ENCODE measurements around the gene CES2. TPM values are rescaled to one million over a fixed set of nuclear protein-coding genes. Genes with fewer than 3 reads are reported as not detected.

The CES2 gene
- total RNA-seq, 3 donors from 2014 or later = 25.9 to 33.1 (median 31.9) TPM

DNA sequence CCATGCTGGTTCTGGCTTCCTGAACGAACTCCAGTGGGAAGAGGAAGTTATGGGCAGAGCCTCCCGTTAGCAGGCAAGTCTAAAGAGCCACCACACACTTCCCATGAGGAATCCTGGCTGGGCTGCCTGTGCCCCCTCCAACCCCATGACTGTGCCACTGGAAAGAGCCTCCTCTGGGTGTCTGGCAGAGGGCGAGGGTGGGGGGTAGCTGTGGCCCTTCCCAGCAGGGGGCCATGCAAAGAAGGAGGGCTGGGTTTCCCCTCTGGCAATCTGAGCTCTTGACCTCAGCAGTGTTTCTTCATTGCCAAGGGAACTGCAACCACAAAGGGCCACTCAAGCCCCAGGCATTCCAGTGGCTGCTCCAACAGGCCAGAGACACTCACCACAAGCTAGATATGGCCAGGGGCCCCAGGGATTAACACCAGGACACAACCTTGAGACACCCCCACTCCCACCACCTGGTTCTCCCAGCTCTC, 8.3 kb upstream of the CES2 start:
- H3K36me3 ChIP-seq = no peaks in the 10 kb centered on the region
- peak overlapping the region; percentile 17 to 74 for H3K27ac ChIP-seq
- TF ChIP-seq POLR2AphosphoS5 (IDR thresholded peaks at IDR 0.05) (no peak), POLR2A (IDR thresholded peaks at IDR 0.05) (no peak), CTCF (IDR thresholded peaks at IDR 0.05) (no peak)
- H3K4me3 ChIP-seq = no peak overlapping the region
- peaks cover 0 to 4% of the 10 kb centered on the region in 2 donors for H3K27me3 ChIP-seq
- no peaks in the 10 kb centered on the region for H3K9me3 ChIP-seq
- DNase-seq (ENCODE audit: low spot score in 2 of 2) = no peak
- H3K4me1 ChIP-seq = peaks cover 0 to 6% of the 10 kb centered on the region in 2 donors
- intact Hi-C loops (cut with DNase I; ENCODE audit: low total_unique reads) = no loop called here

DNA sequence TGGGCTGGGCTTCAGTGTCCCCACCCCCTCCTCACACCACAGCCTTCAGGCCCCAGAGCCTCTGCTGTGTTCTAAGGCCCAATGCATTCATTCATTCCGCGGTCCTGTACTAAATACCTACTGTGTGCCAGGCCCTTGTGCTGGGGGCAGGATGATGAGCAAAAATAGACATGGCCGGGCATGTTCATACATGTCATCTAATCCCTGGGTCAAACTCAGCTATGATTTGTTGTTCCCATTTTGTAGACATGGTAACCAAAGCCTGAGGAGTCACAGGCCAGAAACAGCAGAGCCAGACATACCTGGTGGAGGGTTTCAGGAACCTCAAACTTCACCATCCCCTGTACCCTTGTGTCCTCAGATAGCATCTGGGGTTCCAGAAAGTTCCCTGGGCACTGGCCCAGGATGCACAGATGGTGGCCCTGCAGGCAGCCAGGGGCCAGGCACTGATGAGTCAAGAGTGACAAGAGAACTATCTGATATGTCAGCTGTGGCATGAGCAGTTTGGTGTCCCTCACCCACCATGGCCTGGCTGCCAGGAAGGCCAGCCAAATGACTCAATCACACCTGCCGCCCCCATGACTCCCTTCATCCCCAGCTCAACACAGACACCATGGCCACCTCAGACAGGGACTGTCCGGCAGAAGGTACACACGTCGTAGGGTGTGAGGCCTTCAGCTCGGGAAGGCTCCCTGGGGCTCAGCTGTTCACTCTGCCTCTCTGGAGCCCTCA, 7.2 kb upstream of the CES2 start:
- Histone ChIP-seq H3K4me1 (peaks cover under 1 to 6% of the 10 kb centered on the region in 2 donors), H3K4me3 (no peak overlapping the region), H3K9me3 (no peaks in the 10 kb centered on the region), H3K27ac (peak overlapping the region in 1 of 2 donors; percentile 65), H3K27me3 (peaks cover 0 to 4% of the 10 kb centered on the region in 2 donors), H3K36me3 (no peaks in the 10 kb centered on the region)
- DNase-seq (ENCODE audit: low spot score in 2 of 2) = no peak
- intact Hi-C loops (cut with DNase I; ENCODE audit: low total_unique reads) = no loop called here
- no peak for TF ChIP-seq CTCF (IDR thresholded peaks at IDR 0.05)
- TF ChIP-seq POLR2A (IDR thresholded peaks at IDR 0.05) = no peak
- no peak for TF ChIP-seq POLR2AphosphoS5 (IDR thresholded peaks at IDR 0.05)

- Histone ChIP-seq H3K9me3 (no peaks in the 10 kb centered on the region), H3K36me3 (no peaks in the 10 kb centered on the region), H3K27me3 (peaks cover 0 to 3% of the 10 kb centered on the region in 2 donors), H3K4me3 (no peak overlapping the region), H3K27ac (no peak overlapping the region), H3K4me1 (peaks cover 6% of the 10 kb centered on the region in 2 donors)
- intact Hi-C loops (cut with DNase I; ENCODE audit: low total_unique reads) = no loop called here
- TF ChIP-seq CTCF (IDR thresholded peaks at IDR 0.05) = no peak
- no peak for TF ChIP-seq POLR2A (IDR thresholded peaks at IDR 0.05)
- TF ChIP-seq POLR2AphosphoS5 (IDR thresholded peaks at IDR 0.05) = no peak
- no peak for DNase-seq (ENCODE audit: low spot score in 2 of 2)
These were observed 6.5 kb upstream of the CES2 start for GRCh38 chr16:66928702-66929388.

- peaks cover 3 to 6% of the 10 kb centered on the region in 2 donors for H3K4me1 ChIP-seq
These were observed 5.1 kb upstream of the CES2 start for GRCh38 chr16:66930189-66930588.

More at GRCh38 chr16:66930189-66930588, 5.1 kb upstream of the CES2 start:
- no peaks in the 10 kb centered on the region for H3K36me3 ChIP-seq
- no peak overlapping the region for H3K27ac ChIP-seq
- no peak overlapping the region for H3K4me3 ChIP-seq
- TF ChIP-seq POLR2A (IDR thresholded peaks at IDR 0.05) = no peak
- no peak for TF ChIP-seq POLR2AphosphoS5 (IDR thresholded peaks at IDR 0.05)
- no peak for TF ChIP-seq CTCF (IDR thresholded peaks at IDR 0.05)
- H3K27me3 ChIP-seq = no peaks in the 10 kb centered on the region
- H3K9me3 ChIP-seq = no peaks in the 10 kb centered on the region
- intact Hi-C loops (cut with DNase I; ENCODE audit: low total_unique reads) = no loop called here
- no peak for DNase-seq (ENCODE audit: low spot score in 2 of 2)
